ENCODE measurements around the gene ZSWIM3. TPM values are rescaled to one million over a fixed set of nuclear protein-coding genes. Genes with fewer than 3 reads are reported as not detected.

ZSWIM3 gene
- total and polyA plus RNA-seq, 2 of the 8 experiments (the other 6 are each of a cell fraction or from before 2014, with no cell fraction given) = 5.5 to 6.9 TPM

DNA sequence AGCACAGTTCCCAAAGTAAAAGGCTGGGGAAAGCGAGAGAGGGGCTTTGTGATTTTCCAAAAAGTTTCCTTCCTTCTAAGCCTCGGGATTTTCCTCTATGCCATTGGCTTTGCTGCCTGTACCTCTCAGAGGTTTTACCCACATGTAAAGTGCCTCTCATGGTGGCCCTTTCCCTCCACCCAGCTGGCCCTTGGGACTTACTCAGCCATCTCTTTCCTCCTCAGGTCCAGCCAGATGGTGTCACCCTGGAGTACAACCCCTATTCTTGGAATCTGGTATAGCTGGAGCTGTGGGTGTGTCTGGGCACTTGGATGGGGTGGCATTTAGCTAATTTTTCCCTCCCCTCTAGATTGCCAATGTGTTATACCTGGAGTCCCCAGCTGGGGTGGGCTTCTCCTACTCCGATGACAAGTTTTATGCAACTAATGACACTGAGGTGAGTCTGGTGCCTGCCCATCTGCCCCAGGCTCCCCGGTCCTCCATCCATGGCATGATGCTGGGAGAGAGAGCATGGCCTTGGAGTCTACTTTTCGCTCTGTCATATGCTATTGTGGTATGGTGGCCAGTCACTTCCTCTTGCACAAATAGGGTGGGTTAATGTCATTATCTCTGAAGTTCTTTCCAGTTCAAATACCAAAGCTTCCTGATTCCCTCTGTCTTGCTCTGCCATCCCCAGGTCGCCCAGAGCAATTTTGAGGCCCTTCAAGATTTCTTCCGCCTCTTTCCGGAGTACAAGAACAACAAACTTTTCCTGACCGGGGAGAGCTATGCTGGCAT is 34.8 kb downstream of the ZSWIM3 start:
- H4K91ac ChIP-seq (replicated peaks; ENCODE audit: insufficient read length, low read length) = no peak overlapping the region
- H3K9me3 ChIP-seq (ENCODE audit: insufficient read depth in 2 of 2, low read depth in 1 of 2, low read length in 1 of 2) = no peaks in the 10 kb centered on the region
- H3K23me2 ChIP-seq (ENCODE audit: low read depth, low read length) = peaks cover 15% of the 10 kb centered on the region; the same call in 1 of the 2 replicates
- WGBS, 2 experiments (ENCODE audit: extremely low coverage in 1 of 2, insufficient coverage in 1 of 2, insufficient read length in 1 of 2, insufficient replicate concordance in 2 of 2, low coverage in 1 of 2, low lambda C conversion rate in 2 of 2, missing lambda C conversion rate in 1 of 2) = 81% methylated on average over 9 of the region's 9 CpGs; no CpG with 5 or more reads in 1 of the 2 experiments
- H3K27ac ChIP-seq (ENCODE audit: low read depth, low read length) = no peak overlapping the region
- H4K8ac ChIP-seq (ENCODE audit: extremely low read depth, insufficient read depth, low read length) = no peak overlapping the region; the same call in 1 of the 2 replicates
- DNase-seq (ENCODE audit: low read depth in 1 of 2, low spot score in 2 of 2) = no peak
- peaks cover 0 to 7% of the 10 kb centered on the region in 2 experiments; a peak in 1 of 4 replicates for H3K79me2 ChIP-seq (ENCODE audit: control insufficient read depth in 1 of 2, insufficient read depth in 2 of 2, low read length in 2 of 2)
- H2BK20ac ChIP-seq (ENCODE audit: low read length) = no peak overlapping the region
- H3K4me2 ChIP-seq (ENCODE audit: insufficient read depth in 1 of 2, low read depth in 2 of 2, low read length in 2 of 2) = peak overlapping the region; percentile 72 to 95
- peak overlapping the region; percentile 55 to 79 (median 74) for H3K4me3 ChIP-seq (ENCODE audit: extremely low read depth in 1 of 4, insufficient read depth in 2 of 4, low read depth in 3 of 4, low read length in 4 of 4)
- H3K9ac ChIP-seq (replicated peaks in 1 of 4; ENCODE audit: extremely low read depth in 1 of 4, low read depth in 3 of 4, low read length in 3 of 4) = 0 out of 7 replicates have a peak overlapping the region, but pooled peaks of 1 of the 4 experiments have one; percentile 38
- TF ChIP-seq, protein P1, sequence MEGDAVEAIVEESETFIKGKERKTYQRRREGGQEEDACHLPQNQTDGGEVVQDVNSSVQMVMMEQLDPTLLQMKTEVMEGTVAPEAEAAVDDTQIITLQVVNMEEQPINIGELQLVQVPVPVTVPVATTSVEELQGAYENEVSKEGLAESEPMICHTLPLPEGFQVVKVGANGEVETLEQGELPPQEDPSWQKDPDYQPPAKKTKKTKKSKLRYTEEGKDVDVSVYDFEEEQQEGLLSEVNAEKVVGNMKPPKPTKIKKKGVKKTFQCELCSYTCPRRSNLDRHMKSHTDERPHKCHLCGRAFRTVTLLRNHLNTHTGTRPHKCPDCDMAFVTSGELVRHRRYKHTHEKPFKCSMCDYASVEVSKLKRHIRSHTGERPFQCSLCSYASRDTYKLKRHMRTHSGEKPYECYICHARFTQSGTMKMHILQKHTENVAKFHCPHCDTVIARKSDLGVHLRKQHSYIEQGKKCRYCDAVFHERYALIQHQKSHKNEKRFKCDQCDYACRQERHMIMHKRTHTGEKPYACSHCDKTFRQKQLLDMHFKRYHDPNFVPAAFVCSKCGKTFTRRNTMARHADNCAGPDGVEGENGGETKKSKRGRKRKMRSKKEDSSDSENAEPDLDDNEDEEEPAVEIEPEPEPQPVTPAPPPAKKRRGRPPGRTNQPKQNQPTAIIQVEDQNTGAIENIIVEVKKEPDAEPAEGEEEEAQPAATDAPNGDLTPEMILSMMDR (IDR thresholded peaks at IDR 0.05; ENCODE audit: control extremely low read depth in 1 of 3, insufficient read depth in 1 of 3, low read depth in 1 of 3, low read length in 3 of 3) = peak in 1 of 3 experiments; percentile 12; a peak in 1 of 4 replicates
- TF ChIP-seq RAD21 (IDR thresholded peaks at IDR 0.05 in 1 of 2, conservative IDR thresholded peaks at IDR 0.05 in 1 of 2; ENCODE audit: low read depth in 2 of 2, low read length in 2 of 2) = 0 out of 4 replicates have a peak, but pooled peaks of 1 of the 2 experiments have one; percentile 1
- no peak for TF ChIP-seq JUND (IDR thresholded peaks at IDR 0.05; ENCODE audit: low read length)
- TF ChIP-seq POLR2A (IDR thresholded peaks at IDR 0.05; ENCODE audit: control extremely low read depth in 1 of 2, low read depth in 2 of 2, low read length in 2 of 2) = peak in 1 of 2 experiments; percentile 49; a peak in 1 of 3 replicates
- TF ChIP-seq EP300 (IDR thresholded peaks at IDR 0.05; ENCODE audit: borderline replicate concordance in 1 of 2, low read depth in 2 of 2, low read length in 2 of 2) = no peak
- TF ChIP-seq RNF2 (IDR thresholded peaks at IDR 0.05; ENCODE audit: borderline replicate concordance, low read depth, low read length, missing control alignments, poor library complexity, severe bottlenecking) = no peak
- H2AK5ac ChIP-seq (ENCODE audit: low read depth, low read length) = no peak overlapping the region
- H2BK120ac ChIP-seq (replicated peaks; ENCODE audit: low read depth, low read length) = no peak overlapping the region
- H3K36me3 ChIP-seq (ENCODE audit: control insufficient read depth in 2 of 4, insufficient read depth in 4 of 4, low read length in 3 of 4) = peaks cover 6 to 16% (median 10%) of the 10 kb centered on the region in 4 experiments
- peaks cover 3% of the 10 kb centered on the region; the same call in 1 of the 2 replicates for H3K79me1 ChIP-seq (ENCODE audit: low read depth, low read length)
- peaks cover 0 to 10% (median 6%) of the 10 kb centered on the region in 4 experiments; a peak in 6 of 7 replicates for H3K4me1 ChIP-seq (replicated peaks in 1 of 4; ENCODE audit: control insufficient read depth in 3 of 4, insufficient read depth in 4 of 4, low read length in 3 of 4)
- H2BK12ac ChIP-seq (ENCODE audit: low read depth, low read length) = no peak overlapping the region
- no peak overlapping the region for H3K18ac ChIP-seq (ENCODE audit: extremely low read depth, low read length)
- peaks cover 0 to 9% of the 10 kb centered on the region in 2 experiments for H4K20me1 ChIP-seq (replicated peaks in 1 of 2; ENCODE audit: control insufficient read depth in 1 of 2, insufficient read depth in 2 of 2, low read length in 2 of 2)
- H2BK5ac ChIP-seq (ENCODE audit: low read depth, low read length) = no peak overlapping the region
- ChIA-PET POLR2A (ENCODE audit: partially characterized antibody) (interaction anchor here (0.6 to 11.2 kb wide), 15 partner anchors 8 to 101 kb away, joined by 3 to 172 read pairs (median 4); partner anchors contain the start of genes DNTTIP1, PCIF1, PLTP and WFDC3), CTCF (ENCODE audit: partially characterized antibody) (interaction anchor here (0.7 to 6.3 kb wide), 12 partner anchors 9 to 79 kb away, joined by 3 to 40 read pairs (median 6); partner anchors contain the start of gene ZSWIM1)
- H3K23ac ChIP-seq (ENCODE audit: insufficient read length) = no peak overlapping the region
- no peak overlapping the region for H3K4ac ChIP-seq (replicated peaks; ENCODE audit: insufficient read length, low read depth, low read length)
- H2BK15ac ChIP-seq (ENCODE audit: low read length) = no peak overlapping the region
- H3K14ac ChIP-seq (ENCODE audit: insufficient read length) = no peak overlapping the region
- H3K27me3 ChIP-seq (replicated peaks in 1 of 4; ENCODE audit: control insufficient read depth in 3 of 4, extremely low read depth in 1 of 4, insufficient read depth in 3 of 4, low read length in 3 of 4) = no peaks in the 10 kb centered on the region
- H4K5ac ChIP-seq (ENCODE audit: insufficient read length, low read depth, low read length) = no peak overlapping the region
- no peak overlapping the region for H3K56ac ChIP-seq (replicated peaks; ENCODE audit: insufficient read length, low read depth, low read length)
- no peak overlapping the region for H2AFZ ChIP-seq (ENCODE audit: low read length)
- no peak for FAIRE-seq
